Measurements from ENCODE around the gene IDH3A. TPM values are rescaled to one million over a fixed set of nuclear protein-coding genes. Genes with fewer than 3 reads are reported as not detected.
"Not testable (repeated sequence)": the region's sequence is repeated elsewhere in the genome, so short reads cannot be mapped to it uniquely, and the experiment has no call there.

IDH3A gene
- polyA plus RNA-seq, 1 donor = 62.4 TPM

- DNase-seq = no peak
Observed at GRCh38 chr15:78127882-78128281, 21.3 kb upstream of the IDH3A start.

DNA sequence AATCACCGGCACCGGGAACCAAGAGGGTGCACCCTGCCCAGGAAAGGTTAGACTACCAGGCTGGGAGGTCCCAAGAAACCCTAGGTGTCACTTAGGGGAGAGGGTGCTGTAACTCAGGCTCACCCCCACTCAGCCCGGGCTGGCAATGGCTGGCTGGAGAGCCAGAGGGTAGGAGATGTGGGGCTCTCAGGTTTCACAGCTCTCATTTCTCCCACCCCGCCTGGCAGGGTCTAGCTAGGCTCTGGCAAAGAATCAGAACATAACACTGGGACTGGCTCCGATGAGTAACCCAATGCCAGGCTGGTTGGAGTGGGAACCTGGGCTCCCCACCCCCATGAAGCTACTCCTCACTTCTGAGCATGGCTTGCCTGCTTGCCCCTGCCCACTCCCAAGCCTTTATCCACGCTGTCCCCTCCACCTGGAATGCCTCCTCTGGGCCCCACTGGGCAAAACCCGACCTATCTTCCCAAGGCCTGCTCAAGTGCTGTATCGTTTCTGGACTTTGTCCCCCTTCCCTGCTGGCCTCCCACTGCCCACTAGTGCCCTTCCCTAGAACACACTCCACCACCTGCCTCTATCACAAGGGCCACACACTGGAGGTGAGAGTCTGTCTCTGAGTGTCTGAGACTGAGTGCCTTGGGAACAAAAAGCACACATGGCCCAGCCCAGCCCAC lies 19.9 kb upstream of the IDH3A start:
- no peak for DNase-seq

DNA sequence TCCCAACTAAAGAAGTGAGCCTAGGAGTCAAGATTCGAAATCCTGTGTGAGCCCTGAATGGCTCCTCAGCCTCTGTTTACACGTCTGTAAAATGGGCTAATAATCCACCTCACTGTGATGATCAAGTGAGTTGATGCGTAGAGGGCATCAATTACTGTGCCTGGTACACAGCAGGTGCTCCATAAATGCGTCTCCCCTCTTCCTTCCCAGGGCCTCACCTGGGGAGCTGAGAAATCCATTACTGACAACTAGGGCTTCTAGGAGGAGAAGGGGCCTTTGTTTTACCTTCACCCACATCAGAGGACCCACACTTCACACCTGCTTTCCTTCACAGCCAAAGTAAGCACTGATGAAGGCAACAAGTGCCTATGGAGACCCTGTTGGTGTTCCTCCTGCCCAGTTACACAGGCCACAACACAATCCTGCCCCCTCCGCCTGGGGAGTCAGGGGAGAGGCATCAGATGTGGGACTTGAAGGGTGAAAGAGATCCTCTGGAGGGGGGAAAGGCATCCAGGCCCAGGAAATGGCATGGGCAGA lies 19.3 kb upstream of the IDH3A start:
- no peak for DNase-seq

DNA sequence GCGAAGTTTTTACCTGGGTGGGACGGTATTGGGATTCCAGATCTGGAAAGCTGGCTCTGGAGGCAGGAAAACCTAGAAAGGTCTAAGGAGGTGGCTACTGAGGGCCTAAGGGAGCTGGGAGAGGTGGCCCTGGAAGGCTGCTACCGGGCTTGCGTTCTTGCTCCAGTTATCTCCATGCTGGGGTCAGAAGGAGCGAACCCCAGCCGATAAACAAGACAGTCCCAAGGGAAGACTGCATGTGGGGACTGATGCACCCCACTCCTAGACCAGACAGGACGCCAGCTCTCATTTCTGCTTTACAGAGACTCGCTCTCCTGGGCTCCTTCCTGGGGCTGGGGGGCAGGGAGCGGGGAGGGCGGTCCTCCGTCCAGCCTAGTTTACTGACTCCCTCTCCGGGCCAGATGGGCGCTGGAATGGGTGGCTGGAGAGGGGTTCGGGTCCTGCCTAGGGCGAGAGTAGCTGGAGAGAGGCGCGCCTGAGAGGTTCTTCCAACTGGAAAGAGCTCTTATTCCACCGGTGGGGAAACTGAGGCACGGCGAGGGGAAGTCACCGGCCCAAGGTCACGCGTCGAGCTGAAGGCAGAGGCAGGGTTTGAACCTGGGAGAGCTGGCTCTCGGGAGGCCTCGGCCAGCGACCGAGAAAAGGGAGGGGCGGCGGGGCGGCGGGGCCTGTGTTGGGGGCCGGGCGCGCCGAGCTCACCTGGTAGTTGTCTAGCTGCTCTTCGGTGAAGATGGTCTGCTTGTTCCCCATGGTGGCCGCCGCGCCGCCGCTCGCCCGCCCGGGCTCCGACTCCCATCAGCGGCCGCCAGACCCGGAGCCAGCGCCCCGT lies 18.5 kb upstream of the IDH3A start:
- DNase-seq = no peak

- DNase-seq = peak; percentile 84
Observed at GRCh38 chr15:78131295-78132061, 17.7 kb upstream of the IDH3A start, which contains the start of gene CIB2. CIB2 (minus strand) TSS chr15:78131445; CDS start chr15:78131215, 230 bp downstream.

DNA sequence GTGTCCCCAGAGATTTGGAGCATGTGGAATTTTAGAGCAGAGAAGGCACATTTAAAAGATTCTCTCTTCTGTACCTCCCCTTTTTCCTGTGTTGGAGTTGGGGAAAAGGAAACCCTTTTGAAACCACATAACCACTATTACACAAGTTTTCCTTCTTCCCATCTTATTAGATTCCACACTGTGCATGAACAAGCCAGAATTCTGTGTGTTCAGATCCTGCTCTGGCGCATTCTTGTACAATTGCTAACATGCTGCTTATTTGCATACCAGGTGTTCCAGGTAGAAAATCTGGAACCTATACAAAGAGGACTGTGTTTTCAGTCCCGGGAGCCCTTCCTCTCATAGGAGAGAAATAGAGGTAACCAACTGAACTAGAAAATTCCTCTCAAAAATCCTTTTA lies 15.4 kb upstream of the IDH3A start:
- no peak for DNase-seq

- no peak for DNase-seq
Observed at GRCh38 chr15:78139578-78139977, 9.6 kb upstream of the IDH3A start.

GRCh38 chr15:78140292-78140691 lies 8.9 kb upstream of the IDH3A start:
- DNase-seq = no peak

DNA sequence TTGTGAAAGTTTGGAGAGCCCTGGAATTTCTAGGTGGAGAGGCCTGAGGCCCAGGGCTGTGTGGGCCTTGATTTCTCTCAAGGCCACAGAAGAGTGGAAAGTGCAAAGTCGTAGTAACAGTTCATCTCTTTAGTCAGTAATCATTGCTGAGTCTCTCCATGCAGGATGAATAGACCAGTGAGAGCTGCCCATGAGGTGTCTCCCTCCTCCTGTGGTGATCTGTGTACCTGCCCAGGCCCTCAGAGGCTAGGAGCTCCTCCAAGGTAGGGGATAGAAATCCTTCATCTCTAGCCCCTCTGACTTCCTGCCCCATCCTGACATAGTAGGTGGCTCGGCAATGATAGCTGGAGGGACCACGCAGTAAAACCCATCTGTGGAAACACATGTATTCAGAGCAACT lies 6.8 kb upstream of the IDH3A start:
- no peak for DNase-seq

DNA sequence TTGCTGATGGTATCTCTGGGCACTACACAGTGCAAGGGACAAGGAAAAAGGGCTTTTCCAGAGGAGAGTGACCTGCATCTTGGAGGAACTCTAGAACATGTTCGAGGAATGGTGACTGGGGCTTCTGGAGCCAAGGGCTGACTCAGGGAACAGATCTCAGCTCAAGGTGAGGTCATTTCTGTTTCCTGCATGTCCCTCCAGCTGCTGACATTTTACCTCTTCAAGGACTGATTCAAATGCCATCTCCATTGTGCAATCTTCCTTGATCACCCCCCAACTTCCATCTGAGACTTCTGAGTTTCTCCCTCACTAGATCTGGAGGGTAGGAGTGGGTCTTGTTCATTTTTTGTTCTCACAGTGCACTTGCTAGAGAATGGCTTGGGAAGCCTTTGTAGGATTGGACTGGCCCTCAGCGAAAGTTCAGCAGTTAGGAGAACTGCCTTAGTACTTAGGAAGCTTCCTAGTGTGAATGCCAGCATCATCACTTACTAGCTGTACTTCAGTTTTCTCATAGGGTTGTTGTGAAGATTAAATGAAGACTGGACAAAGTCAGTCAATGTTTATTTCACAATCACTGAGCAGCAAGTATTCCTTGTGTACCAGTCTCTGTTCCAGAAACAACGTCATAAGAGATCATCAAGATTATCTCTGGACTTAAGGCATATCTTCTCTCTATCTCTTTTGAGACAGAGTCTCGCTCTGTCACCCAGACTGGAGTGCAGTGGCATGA lies 2.6 kb upstream of the IDH3A start:
- no peak for DNase-seq

GRCh38 chr15:78147566-78147965 lies 1.6 kb upstream of the IDH3A start:
- DNase-seq = no peak

DNA sequence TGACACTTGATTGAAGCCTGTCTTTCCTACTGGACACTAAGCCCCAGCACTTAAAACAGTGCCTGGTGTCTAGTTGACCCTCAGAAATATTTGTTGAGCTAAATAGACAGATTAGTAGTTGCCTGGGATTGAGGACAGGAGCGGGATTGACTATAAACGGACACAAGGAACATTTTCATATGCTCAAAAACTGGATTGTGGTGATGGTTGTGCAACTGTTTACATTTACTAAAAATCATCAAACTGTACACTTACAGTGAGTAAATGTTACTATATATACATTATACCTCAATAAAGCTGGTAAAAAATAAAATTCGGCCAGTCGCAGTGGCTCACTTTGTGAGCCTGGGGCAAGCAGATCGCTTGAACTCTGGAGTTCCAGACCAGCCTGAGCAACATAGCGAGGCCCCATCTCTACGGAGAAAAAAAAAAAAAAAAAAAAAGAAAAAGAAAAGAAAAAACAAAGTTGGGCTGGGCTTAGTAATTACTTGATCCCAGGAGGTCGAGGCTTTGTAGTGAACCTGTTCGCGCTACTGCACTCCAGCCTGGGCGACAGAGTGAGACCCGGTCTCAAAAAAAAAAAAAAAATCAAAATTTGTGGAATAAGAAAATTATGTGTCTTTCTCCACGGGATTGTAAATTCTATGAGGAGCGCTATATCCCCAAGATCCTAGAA lies 632 bp upstream of the IDH3A start:
- no peak for DNase-seq

GRCh38 chr15:78149805-78150751 lies 916 bp downstream of the IDH3A start:
- DNase-seq = no peak

DNA sequence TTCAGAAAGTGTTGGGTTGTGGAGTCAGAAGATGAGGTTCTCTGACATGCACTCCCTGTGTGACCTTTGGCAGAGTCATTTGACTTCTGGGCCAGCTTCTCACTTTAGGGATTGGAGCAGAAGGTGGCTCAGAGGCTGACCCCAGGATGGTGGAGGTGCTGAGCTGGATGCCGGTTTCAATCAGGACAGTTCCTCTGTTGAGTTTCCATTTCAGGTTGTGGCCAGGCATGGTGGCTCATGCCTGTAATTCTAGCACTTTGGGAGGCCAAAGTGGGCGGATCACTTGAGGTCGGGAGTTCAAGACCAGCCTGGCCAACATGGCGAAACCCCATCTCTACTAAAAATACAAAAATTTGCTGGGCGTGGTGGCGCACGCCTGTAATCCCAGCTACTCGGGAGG lies 1.9 kb downstream of the IDH3A start:
- not testable (repeated sequence) for DNase-seq

GRCh38 chr15:78154955-78155354 lies 5.8 kb downstream of the IDH3A start:
- no peak for DNase-seq

GRCh38 chr15:78155355-78155939 lies 6.3 kb downstream of the IDH3A start:
- DNase-seq = no peak

DNA sequence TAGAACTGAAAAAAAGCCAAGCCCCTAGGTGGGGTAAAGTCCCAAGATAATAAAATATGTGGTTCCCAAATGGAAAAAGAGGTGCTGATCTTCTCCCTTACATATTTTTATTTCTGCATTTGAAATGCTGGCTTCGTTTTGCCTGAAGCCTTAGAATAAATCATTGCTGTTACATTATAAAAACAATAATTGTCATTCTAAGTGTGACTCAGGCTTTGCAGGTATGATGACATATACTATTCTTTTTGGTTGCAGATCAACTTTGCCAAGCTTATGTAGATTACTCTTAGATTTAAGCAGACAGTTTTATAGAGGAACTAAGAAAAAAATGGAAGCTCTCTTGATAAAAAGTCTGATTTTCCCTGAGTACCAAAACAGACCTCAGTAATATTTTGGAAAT lies 7.5 kb downstream of the IDH3A start:
- DNase-seq = no peak

DNA sequence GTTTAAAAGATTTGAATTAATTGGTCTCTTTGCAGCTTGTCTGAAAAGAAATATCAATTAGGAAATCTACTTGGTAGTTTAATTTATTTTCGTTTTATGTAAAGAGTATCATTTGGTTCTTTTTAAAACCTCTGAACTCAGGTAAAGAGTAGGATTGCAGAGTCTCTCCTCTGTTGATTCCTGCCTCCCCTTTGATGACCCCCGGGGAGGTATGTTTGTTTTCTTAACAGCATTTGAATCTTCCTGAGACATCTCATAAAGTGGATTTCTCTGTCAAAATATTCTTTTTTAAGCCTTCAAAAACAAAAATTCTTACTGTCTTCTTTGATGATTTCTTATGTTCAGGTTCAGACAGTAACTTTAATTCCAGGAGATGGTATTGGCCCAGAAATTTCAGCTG lies 8.0 kb downstream of the IDH3A start:
- no peak for DNase-seq

DNA sequence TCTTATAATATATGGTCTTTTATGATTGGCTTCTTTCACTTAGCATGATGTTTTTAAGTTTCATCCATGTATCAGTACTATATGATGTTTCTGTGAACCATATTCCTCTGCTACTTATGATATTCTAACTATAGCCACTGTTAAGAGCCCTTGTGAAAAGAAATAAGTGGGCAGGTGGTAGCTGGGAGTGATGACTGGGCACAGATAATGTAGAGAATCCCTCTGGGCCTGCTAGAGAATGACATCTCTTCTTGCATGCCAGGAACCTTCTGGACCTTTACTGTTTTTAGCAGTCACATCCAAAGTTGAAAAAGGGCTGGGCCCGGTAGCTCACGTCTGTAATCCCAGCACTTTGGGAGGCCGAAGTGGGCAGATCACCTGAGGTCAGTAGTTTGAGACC lies 10.2 kb downstream of the IDH3A start:
- no peak for DNase-seq

DNA sequence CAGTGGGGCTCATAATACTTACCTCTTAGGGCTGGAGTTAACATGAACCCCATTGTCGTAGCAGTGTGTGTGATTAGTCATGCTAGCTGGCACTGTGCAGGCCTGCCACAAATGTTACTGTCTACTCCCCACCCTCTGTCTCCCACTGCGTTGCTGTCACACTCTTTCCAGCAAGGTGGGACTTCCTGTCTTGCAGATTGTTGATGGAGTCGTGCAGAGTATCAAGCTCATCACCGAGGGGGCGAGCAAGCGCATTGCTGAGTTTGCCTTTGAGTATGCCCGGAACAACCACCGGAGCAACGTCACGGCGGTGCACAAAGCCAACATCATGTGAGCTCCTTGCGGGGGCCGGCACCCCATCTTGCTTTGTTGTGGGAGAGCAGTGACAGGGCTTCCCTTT lies 12.9 kb downstream of the IDH3A start:
- DNase-seq = no peak

Data from left kidney (tissue), 2 donors.